GM12864 (cell line): ENCODE measurements around the gene ZNF354C.

ENCODE experiments used
- DNase-seq: peaks from one replicate; pipeline ENCODE4 v3.0.0-alpha.2; 2011; ENCODE audit warnings: low read depth
- H3K4me3 ChIP-seq: 2 replicates; pipeline ENCODE4 v1.5.1; 2011; ENCODE audit warnings: mild to moderate bottlenecking, low read depth, low read length, control low read depth
- CTCF ChIP-seq: IDR thresholded peaks from 2 replicates; pipeline ENCODE4 v1.5.1; 2011; ENCODE audit warnings: low read depth, mild to moderate bottlenecking, moderate library complexity, low read length, control low read depth, inconsistent platforms; ENCODE audit errors: missing control alignments

Gene ZNF354C

GRCh38 chr5:179120421-179120861 lies 60.3 kb downstream of the ZNF354C start:
- H3K4me3 ChIP-seq: no peak overlapping the region
- DNase-seq: no peak
- no peak for TF ChIP-seq CTCF

GRCh38 chr5:179120951-179121666 lies 60.9 kb downstream of the ZNF354C start:
- no peak overlapping the region for H3K4me3 ChIP-seq
- no peak for TF ChIP-seq CTCF
- no peak for DNase-seq

- DNase-seq: no peak
- no peak overlapping the region for H3K4me3 ChIP-seq
- TF ChIP-seq CTCF: no peak
These were observed 61.5 kb downstream of the ZNF354C start for GRCh38 chr5:179121667-179122111.

GRCh38 chr5:179122411-179123108 lies 62.4 kb downstream of the ZNF354C start:
- no peak for DNase-seq
- no peak for TF ChIP-seq CTCF
- H3K4me3 ChIP-seq: no peak overlapping the region

- no peak for TF ChIP-seq CTCF
- no peak overlapping the region for H3K4me3 ChIP-seq
- no peak for DNase-seq
These were observed 62.9 kb downstream of the ZNF354C start for GRCh38 chr5:179123109-179123426.

- DNase-seq: no peak
- TF ChIP-seq CTCF: no peak
These were observed 63.5 kb downstream of the ZNF354C start for GRCh38 chr5:179123491-179124272.

More at GRCh38 chr5:179123491-179124272, 63.5 kb downstream of the ZNF354C start:
- H3K4me3 ChIP-seq: no peak overlapping the region
